Glutamatergic neuron (in vitro differentiated cells): ENCODE data around the gene PIH1D1. TPM values are rescaled to one million over a fixed set of nuclear protein-coding genes. Genes with fewer than 3 reads are reported as not detected.

Experiments used
- DNase-seq: peaks from one replicate; pipeline ENCODE4 v3.0.0; 2022
- H3K27ac Mint-ChIP-seq: one replicate; pipeline ENCODE4 v1.8.0; 2020; ENCODE audit warnings: mild to moderate bottlenecking, mixed read lengths, inconsistent platforms; ENCODE audit not compliant: unreplicated experiment
- H3K27me3 Mint-ChIP-seq: one replicate; pipeline ENCODE4 v1.8.0; 2020; ENCODE audit warnings: mild to moderate bottlenecking, moderate library complexity, mixed read lengths, inconsistent platforms; ENCODE audit not compliant: unreplicated experiment
- H3K36me3 Mint-ChIP-seq: one replicate; pipeline ENCODE4 v1.8.0; 2020; ENCODE audit warnings: mild to moderate bottlenecking, mixed read lengths, inconsistent platforms; ENCODE audit not compliant: unreplicated experiment
- H3K4me1 Mint-ChIP-seq: one replicate; pipeline ENCODE4 v1.8.0; 2020; ENCODE audit warnings: mild to moderate bottlenecking, low read depth, mixed read lengths, inconsistent platforms; ENCODE audit not compliant: unreplicated experiment
- H3K4me3 Mint-ChIP-seq: one replicate; pipeline ENCODE4 v1.8.0; 2020; ENCODE audit warnings: mild to moderate bottlenecking, mixed read lengths, inconsistent platforms; ENCODE audit not compliant: unreplicated experiment
- H3K9me3 Mint-ChIP-seq: one replicate; pipeline ENCODE4 v1.8.0; 2020; ENCODE audit warnings: mild to moderate bottlenecking, moderate library complexity, mixed read lengths, inconsistent platforms; ENCODE audit not compliant: unreplicated experiment
- CTCF ChIP-seq: fragments of 200-600 bp; sonication (generic); IDR thresholded peaks from one replicate; pipeline ENCODE4 v1.5.0; 2021; ENCODE audit not compliant: partially characterized antibody, unreplicated experiment
- total RNA-seq: library from RNA; stranded (reverse); fragmentation: NEBNext Ultra II Directional; extraction: Animal tissue kit (Norgen Biotek cat#: 25700); gene quantifications from one replicate; pipeline ENCODE4 v1.2.1, GENCODE V29; 2021; ENCODE audit not compliant: unreplicated experiment

Gene PIH1D1
- total RNA-seq, 1 donor from 2014 or later, result 104 TPM

DNA sequence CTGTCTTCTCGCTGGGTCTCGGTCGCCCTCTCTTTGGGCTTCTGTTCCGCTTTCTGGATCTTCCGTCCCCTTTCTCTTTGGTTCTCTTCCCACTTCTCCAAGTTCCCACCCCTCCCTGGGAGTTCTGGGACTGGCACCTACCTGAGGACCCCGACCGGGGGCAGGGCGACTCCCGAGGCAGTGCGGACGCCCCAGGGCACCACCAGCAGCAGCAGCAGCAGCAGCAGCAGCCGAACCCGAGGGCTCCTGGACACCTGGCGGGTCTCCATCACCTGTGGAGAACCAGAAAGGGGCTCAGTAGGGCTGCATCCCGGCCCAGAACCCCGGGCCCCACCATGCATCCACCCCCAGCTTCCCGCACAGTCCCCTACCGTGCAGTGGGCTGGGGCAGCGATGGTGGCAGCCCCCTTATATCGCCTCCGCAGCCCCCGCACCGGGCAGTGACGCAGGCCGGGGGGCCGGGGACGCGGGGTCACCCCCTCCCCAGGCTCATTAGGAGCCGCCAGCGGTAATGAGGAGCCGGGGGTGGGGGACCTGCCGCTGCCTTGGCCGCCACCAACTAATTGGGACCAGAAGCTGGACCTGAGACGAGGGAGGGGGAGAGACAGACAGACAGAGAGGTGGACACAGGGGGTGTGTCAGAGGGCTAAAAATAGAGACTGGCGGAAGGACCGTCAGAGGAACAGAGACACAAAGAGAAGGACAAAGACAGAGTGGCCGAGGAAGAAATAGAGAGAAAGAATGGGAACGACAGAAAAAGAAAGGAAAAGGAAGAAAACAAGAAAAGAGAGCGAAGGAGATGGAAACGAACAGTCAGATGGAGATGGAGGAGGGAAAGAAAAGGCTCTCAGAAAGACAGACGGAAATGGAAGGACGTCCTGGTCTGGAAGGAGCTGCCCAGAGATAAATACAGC lies 28.3 kb downstream of the PIH1D1 start, which contains the start of gene PTH2:
TSS of gene PTH2 (minus strand) at position 371 of the 914 bp plus-strand sequence. CDS start at position 269, 102 bp downstream.
- H3K4me1 Mint-ChIP-seq, result peaks cover 34% of the 10 kb centered on the region

GRCh38 chr19:49422407-49423070 lies 29.1 kb downstream of the PIH1D1 start:
- peak; percentile 86 for DNase-seq
- TF ChIP-seq CTCF, result peak; percentile 79
- peak overlapping the region; percentile 22 for H3K27ac Mint-ChIP-seq
- H3K27me3 Mint-ChIP-seq, result peaks cover 28% of the 10 kb centered on the region
- peak overlapping the region; percentile 88 for H3K4me3 Mint-ChIP-seq
- peaks cover 36% of the 10 kb centered on the region for H3K4me1 Mint-ChIP-seq
- peaks cover 15% of the 10 kb centered on the region for H3K9me3 Mint-ChIP-seq
- H3K36me3 Mint-ChIP-seq, result no peaks in the 10 kb centered on the region

More for the DNA sequence above, 28.3 kb downstream of the PIH1D1 start, which contains the start of gene PTH2:
- no peak for DNase-seq
- peaks cover 31% of the 10 kb centered on the region for H3K27me3 Mint-ChIP-seq
- peaks cover 20% of the 10 kb centered on the region for H3K9me3 Mint-ChIP-seq
- H3K36me3 Mint-ChIP-seq, result no peaks in the 10 kb centered on the region
- peak within 1 kb of the TSS; percentile 88 for H3K4me3 Mint-ChIP-seq
- H3K27ac Mint-ChIP-seq, result peak within 1 kb of the TSS; percentile 24
- TF ChIP-seq CTCF, result no peak

- no peak for TF ChIP-seq CTCF
- Mint-ChIP-seq H3K4me1 (peaks cover 33% of the 10 kb centered on the region), H3K27me3 (peaks cover 26% of the 10 kb centered on the region), H3K9me3 (peaks cover 11% of the 10 kb centered on the region), H3K27ac (peak overlapping the region; percentile 50), H3K36me3 (no peaks in the 10 kb centered on the region), H3K4me3 (peak overlapping the region; percentile 67)
- no peak for DNase-seq
These were observed 29.8 kb downstream of the PIH1D1 start for GRCh38 chr19:49421878-49422202.

DNA sequence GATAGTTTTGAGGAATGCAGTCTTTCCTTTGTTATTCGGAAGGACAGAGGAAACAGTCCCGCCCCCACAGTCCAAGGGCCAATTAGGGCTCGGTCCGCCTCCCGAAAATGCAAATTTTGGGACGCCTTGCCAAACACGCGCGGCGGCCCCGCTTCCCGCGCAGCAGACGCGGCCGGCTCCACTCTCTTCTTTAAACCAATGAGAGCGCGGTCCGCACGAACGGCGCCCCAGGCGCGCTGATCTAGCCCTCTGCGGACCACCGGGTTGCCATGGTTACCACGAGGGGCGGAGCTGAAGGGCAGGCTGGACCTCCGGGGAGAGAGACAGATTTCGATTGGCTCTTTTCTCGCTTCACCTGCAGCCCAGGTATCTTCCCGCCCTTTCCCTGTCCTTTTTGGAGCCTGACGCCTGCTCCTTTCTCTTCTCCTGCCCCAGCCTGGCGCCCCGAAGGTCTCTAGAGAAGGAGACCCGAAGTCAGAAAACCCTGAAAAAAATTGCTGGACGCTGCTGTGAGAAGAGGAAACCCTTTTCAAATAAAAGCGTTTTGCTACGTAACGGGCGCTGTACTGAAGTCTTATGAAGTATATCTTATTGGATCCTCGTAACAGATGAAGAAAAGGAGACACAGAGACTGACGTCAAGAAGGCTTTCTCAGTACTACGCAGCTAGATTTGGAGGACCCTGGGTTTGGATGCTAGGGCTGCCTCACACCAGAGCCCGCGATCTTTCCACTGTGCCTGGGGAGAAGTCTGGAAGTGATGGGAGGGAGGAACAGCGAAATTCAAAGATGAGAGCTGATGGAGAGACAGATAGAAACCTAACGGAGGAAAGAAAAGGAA lies 30.4 kb downstream of the PIH1D1 start:
- peak overlapping the region; percentile 50 for H3K27ac Mint-ChIP-seq
- H3K4me1 Mint-ChIP-seq, result peaks cover 27% of the 10 kb centered on the region

More for the DNA sequence above, 30.4 kb downstream of the PIH1D1 start:
- no peak for TF ChIP-seq CTCF
- Mint-ChIP-seq H3K9me3 (peaks cover 9% of the 10 kb centered on the region), H3K36me3 (no peaks in the 10 kb centered on the region), H3K4me3 (peak overlapping the region; percentile 67), H3K27me3 (peaks cover 25% of the 10 kb centered on the region)
- DNase-seq, result peak; percentile 87
